Neural cell (in vitro differentiated cells): ENCODE data around the gene TMCO2. TPM values are rescaled to one million over a fixed set of nuclear protein-coding genes. Genes with fewer than 3 reads are reported as not detected.

Source experiments
- H2AFZ ChIP-seq: fragments of 200-600, 300-800 bp; sonication (generic), shearing (Covaris generic); 2 replicates; pipeline ENCODE4 v1.6.0; 2014; ENCODE audit warnings: low read depth, mild to moderate bottlenecking, antibody characterized with exemption, low read length, moderate library complexity
- H3F3A ChIP-seq: fragments of 200-600 bp; shearing (Covaris generic); 2 replicates; pipeline ENCODE4 v1.6.1; 2016; ENCODE audit warnings: mild to moderate bottlenecking, moderate library complexity, mixed read lengths, antibody characterized with exemption, low read length; ENCODE audit not compliant: insufficient read depth, poor library complexity, severe bottlenecking
- H3K27ac ChIP-seq: fragments of 200-600, 300-800 bp; sonication (generic), shearing (Covaris generic); 2 replicates; pipeline ENCODE4 v1.5.1; 2014; ENCODE audit warnings: mild to moderate bottlenecking, low read length, moderate library complexity
- H3K27me3 ChIP-seq: fragments of 300-800, 200-600 bp; sonication (generic), shearing (Covaris generic); 2 replicates; pipeline ENCODE4 v1.6.0; 2014; ENCODE audit warnings: mild to moderate bottlenecking, low read depth, low read length, moderate library complexity; ENCODE audit not compliant: insufficient read depth
- H3K36me3 ChIP-seq: fragments of 300-800, 200-600 bp; sonication (generic), shearing (Covaris generic); 2 replicates; pipeline ENCODE4 v1.5.1; 2014; ENCODE audit warnings: mild to moderate bottlenecking, antibody characterized with exemption, low read length, moderate library complexity; ENCODE audit not compliant: insufficient read depth
- H3K4me2 ChIP-seq: fragments of 300-800, 200-600 bp; sonication (generic), shearing (Covaris generic); 2 replicates; pipeline ENCODE4 v1.6.0; 2014; ENCODE audit warnings: mild to moderate bottlenecking, low read length
- H3K4me3 ChIP-seq: fragments of 300-800, 200-600 bp; sonication (generic), shearing (Covaris generic); 2 replicates; pipeline ENCODE4 v1.5.1; 2014; ENCODE audit warnings: mild to moderate bottlenecking, low read length, moderate library complexity
- H3K79me2 ChIP-seq: fragments of 200-600 bp; shearing (Covaris generic); replicated peaks from 2 replicates; pipeline ENCODE4 v1.6.0; 2014; ENCODE audit warnings: mild to moderate bottlenecking, low read length, moderate library complexity; ENCODE audit not compliant: insufficient read depth
- H3K9ac ChIP-seq: fragments of 300-800, 200-600 bp; sonication (generic), shearing (Covaris generic); 2 replicates; pipeline ENCODE4 v1.6.1; 2016; ENCODE audit warnings: mild to moderate bottlenecking, low read length, mixed read lengths
- H3K9me2 ChIP-seq: fragments of 200-600 bp; shearing (Covaris generic); 2 replicates; pipeline ENCODE4 v1.6.1; 2016; ENCODE audit warnings: mild to moderate bottlenecking, low read length, mixed read lengths; ENCODE audit not compliant: insufficient read depth
- H3K9me3 ChIP-seq: fragments of 200-600, 300-800 bp; sonication (generic), shearing (Covaris generic); 2 replicates; pipeline ENCODE4 v1.6.1; 2016; ENCODE audit warnings: mild to moderate bottlenecking, mixed run types, low read length, moderate library complexity, mixed read lengths
- H4K20me1 ChIP-seq: fragments of 200-600 bp; shearing (Covaris generic); 2 replicates; pipeline ENCODE4 v1.6.1; 2016; ENCODE audit warnings: mild to moderate bottlenecking, mixed run types; ENCODE audit not compliant: insufficient read depth
- EP300 ChIP-seq: fragments of 450-650 bp; conservative IDR thresholded peaks from 2 replicates; pipeline ENCODE4 v1.6.1; 2014; ENCODE audit warnings: antibody characterized with exemption, mild to moderate bottlenecking, moderate library complexity; ENCODE audit not compliant: poor library complexity, severe bottlenecking
- EZH2 ChIP-seq: fragments of 200-600, 300-800 bp; shearing (Covaris generic), sonication (generic); IDR thresholded peaks from 2 replicates; pipeline ENCODE4 v1.6.1; 2014; ENCODE audit warnings: antibody characterized with exemption, low read length, borderline replicate concordance, mild to moderate bottlenecking; ENCODE audit not compliant: insufficient read depth, poor library complexity, severe bottlenecking
- MXI1 ChIP-seq: fragments of 450-650 bp; conservative IDR thresholded peaks from 2 replicates; pipeline ENCODE4 v1.6.1; 2014; ENCODE audit warnings: antibody characterized with exemption, mild to moderate bottlenecking; ENCODE audit not compliant: poor library complexity, severe bottlenecking
- POLR2AphosphoS5 ChIP-seq: IDR thresholded peaks from 2 replicates; pipeline ENCODE4 v1.6.1; 2012
- RAD21 ChIP-seq: fragments of 450-650 bp; conservative IDR thresholded peaks from 2 replicates; pipeline ENCODE4 v1.6.1; 2014; ENCODE audit warnings: antibody characterized with exemption, mild to moderate bottlenecking, moderate library complexity
- REST ChIP-seq: IDR thresholded peaks from 2 replicates; pipeline ENCODE4 v1.6.1; 2012; ENCODE audit warnings: borderline replicate concordance
- SMC3 ChIP-seq: fragments of 450-650 bp; conservative IDR thresholded peaks from 2 replicates; pipeline ENCODE4 v1.6.1; 2014; ENCODE audit warnings: antibody characterized with exemption, mild to moderate bottlenecking, moderate library complexity; ENCODE audit not compliant: poor library complexity
- TAF1 ChIP-seq: IDR thresholded peaks from 2 replicates; pipeline ENCODE4 v1.6.1; 2012; ENCODE audit warnings: low read depth
- polyA plus RNA-seq: library from polyadenylated mRNA; depleted of rRNA; stranded (reverse); fragments of >200 nt; gene quantifications from 2 replicates; pipeline ENCODE4 v1.2.3, GENCODE V29; 2014
- TF ChIP-seq, protein P1 (sequence below): fragments of 450-650 bp; IDR thresholded peaks from 2 replicates; pipeline ENCODE4 v1.5.1; 2014; ENCODE audit warnings: antibody characterized with exemption, mild to moderate bottlenecking, moderate library complexity; ENCODE audit not compliant: poor library complexity, severe bottlenecking

TMCO2 gene
- polyA plus RNA-seq, 1 donor from 2014 or later: not detected

GRCh38 chr1:40281853-40282252, 34.1 kb downstream of the TMCO2 start:
- H3K4me3 ChIP-seq: no peak overlapping the region
- TF ChIP-seq EP300 (no peak), TAF1 (no peak), REST (no peak), EZH2 (no peak), POLR2AphosphoS5 (no peak), SMC3 (no peak), RAD21 (no peak), MXI1 (no peak)
- TF ChIP-seq, protein P1, sequence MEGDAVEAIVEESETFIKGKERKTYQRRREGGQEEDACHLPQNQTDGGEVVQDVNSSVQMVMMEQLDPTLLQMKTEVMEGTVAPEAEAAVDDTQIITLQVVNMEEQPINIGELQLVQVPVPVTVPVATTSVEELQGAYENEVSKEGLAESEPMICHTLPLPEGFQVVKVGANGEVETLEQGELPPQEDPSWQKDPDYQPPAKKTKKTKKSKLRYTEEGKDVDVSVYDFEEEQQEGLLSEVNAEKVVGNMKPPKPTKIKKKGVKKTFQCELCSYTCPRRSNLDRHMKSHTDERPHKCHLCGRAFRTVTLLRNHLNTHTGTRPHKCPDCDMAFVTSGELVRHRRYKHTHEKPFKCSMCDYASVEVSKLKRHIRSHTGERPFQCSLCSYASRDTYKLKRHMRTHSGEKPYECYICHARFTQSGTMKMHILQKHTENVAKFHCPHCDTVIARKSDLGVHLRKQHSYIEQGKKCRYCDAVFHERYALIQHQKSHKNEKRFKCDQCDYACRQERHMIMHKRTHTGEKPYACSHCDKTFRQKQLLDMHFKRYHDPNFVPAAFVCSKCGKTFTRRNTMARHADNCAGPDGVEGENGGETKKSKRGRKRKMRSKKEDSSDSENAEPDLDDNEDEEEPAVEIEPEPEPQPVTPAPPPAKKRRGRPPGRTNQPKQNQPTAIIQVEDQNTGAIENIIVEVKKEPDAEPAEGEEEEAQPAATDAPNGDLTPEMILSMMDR: no peak
- no peak overlapping the region for H3K9ac ChIP-seq
- H3K4me2 ChIP-seq: no peak overlapping the region
- H3K36me3 ChIP-seq: no peaks in the 10 kb centered on the region
- no peak overlapping the region for H3K27ac ChIP-seq
- H3F3A ChIP-seq: no peaks in the 10 kb centered on the region
- H3K79me2 ChIP-seq: no peaks in the 10 kb centered on the region
- no peaks in the 10 kb centered on the region for H3K27me3 ChIP-seq
- H4K20me1 ChIP-seq: no peaks in the 10 kb centered on the region
- no peaks in the 10 kb centered on the region for H3K9me3 ChIP-seq
- H3K9me2 ChIP-seq: no peaks in the 10 kb centered on the region
- H2AFZ ChIP-seq: no peak overlapping the region

DNA sequence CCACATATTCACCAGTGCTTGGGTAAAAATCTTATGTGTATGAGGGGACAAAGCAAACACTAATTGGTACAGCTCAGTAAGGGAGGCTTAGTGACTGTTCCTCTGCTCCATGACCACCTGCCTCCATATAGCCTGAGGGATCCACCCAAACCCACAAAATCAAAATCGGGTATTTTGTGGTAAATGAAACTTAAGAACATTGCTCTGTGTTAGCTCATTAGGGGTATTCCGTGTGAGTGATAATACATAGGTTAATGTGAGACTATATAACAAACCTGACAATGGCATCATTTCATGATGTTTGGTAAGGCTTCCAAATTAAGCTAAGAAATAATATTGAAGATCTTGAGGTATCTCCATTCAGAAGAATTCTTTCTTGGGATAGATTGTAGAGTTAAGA, 43.6 kb downstream of the TMCO2 start:
- Histone ChIP-seq H3F3A (no peaks in the 10 kb centered on the region), H3K79me2 (no peaks in the 10 kb centered on the region)
- no peak for TF ChIP-seq EZH2
- TF ChIP-seq POLR2AphosphoS5: no peak
- TF ChIP-seq EP300: no peak
- no peak for TF ChIP-seq TAF1
- TF ChIP-seq MXI1: no peak
- TF ChIP-seq, protein P1: no peak
- no peak for TF ChIP-seq SMC3
- TF ChIP-seq RAD21: no peak
- TF ChIP-seq REST: no peak

More for the DNA sequence above, 43.6 kb downstream of the TMCO2 start:
- Histone ChIP-seq H3K4me3 (no peak overlapping the region), H3K9me2 (no peaks in the 10 kb centered on the region), H3K9me3 (no peaks in the 10 kb centered on the region), H3K4me2 (no peak overlapping the region), H3K27ac (no peak overlapping the region), H2AFZ (no peak overlapping the region), H3K27me3 (no peaks in the 10 kb centered on the region), H3K36me3 (no peaks in the 10 kb centered on the region), H3K9ac (no peak overlapping the region), H4K20me1 (no peaks in the 10 kb centered on the region)
